HepG2 (cell line): ENCODE data around the gene METTL16. TPM values are rescaled to one million over a fixed set of nuclear protein-coding genes. Genes with fewer than 3 reads are reported as not detected.

Source experiments
- CHD4 ChIP-seq: fragments of 200-600 bp; sonication (generic); IDR thresholded peaks from 2 replicates; pipeline ENCODE4 v1.7.0; 2017; ENCODE audit warnings: mild to moderate bottlenecking, low read length, borderline replicate concordance
- KMT2A ChIP-seq: sonication (generic); formaldehyde crosslinking; IDR thresholded peaks from 2 replicates; pipeline ENCODE4 v1.4.0; 2020; ENCODE audit warnings: missing genetic modification reagents
- MXI1 ChIP-seq: IDR thresholded peaks from 3 replicates; pipeline ENCODE4 v1.6.1; 2012; ENCODE audit warnings: low read depth, low read length, inconsistent platforms, borderline replicate concordance
- NFYC ChIP-seq: IDR thresholded peaks from 2 replicates; pipeline ENCODE4 v1.6.1; 2016; ENCODE audit warnings: missing genetic modification reagents, missing compliant biosample characterization
- PCBP1 ChIP-seq: fragments of 200-400 bp; formaldehyde crosslinking; IDR thresholded peaks from 2 replicates; pipeline ENCODE4 v1.6.1; 2017; ENCODE audit warnings: mild to moderate bottlenecking, low read depth, low read length, borderline replicate concordance
- PRPF4 ChIP-seq: fragments of 200-400 bp; formaldehyde crosslinking; IDR thresholded peaks from 2 replicates; pipeline ENCODE4 v1.6.1; 2016; ENCODE audit warnings: low read length, low read depth; ENCODE audit not compliant: poor library complexity, severe bottlenecking
- SAFB2 ChIP-seq: sonication (generic); formaldehyde crosslinking; IDR thresholded peaks from 2 replicates; pipeline ENCODE4 v1.5.1; 2020; ENCODE audit warnings: missing genetic modification reagents, low read depth, mild to moderate bottlenecking, borderline replicate concordance
- SPEN ChIP-seq: sonication (generic); formaldehyde crosslinking; IDR thresholded peaks from 2 replicates; pipeline ENCODE4 v1.5.1; 2020; ENCODE audit warnings: low read depth, mild to moderate bottlenecking, missing genetic modification reagents
- ZNF501 ChIP-seq: sonication (generic); formaldehyde crosslinking; IDR thresholded peaks from 2 replicates; pipeline ENCODE4 v1.5.1; 2020; ENCODE audit warnings: mild to moderate bottlenecking, moderate library complexity, missing genetic modification reagents
- polyA plus RNA-seq, 8 experiments: library from polyadenylated mRNA; depleted of rRNA in 3 of 8; stranded (reverse) in 7 of 8; unstranded in 1 of 8; fragments of >200 nt; fragmentation: Illumina TruSeq in 4 of 8; extraction: Trizol in 4 of 8; gene quantifications; 2 replicates each; pipeline versions ENCODE4 v1.2.1 to v1.2.3, GENCODE V29; 2011 to 2016; ENCODE audit warnings: low read depth in 4 of 8, missing spikeins in 1 of 8, mixed read lengths in 1 of 8; ENCODE audit not compliant: insufficient read depth in 1 of 8
- total RNA-seq, 5 experiments: library from RNA; depleted of rRNA; stranded (reverse); fragments of >200 nt; fragmentation: Illumina TruSeq; extraction: Trizol; gene quantifications; 2 replicates each; pipeline ENCODE4 v1.2.3, GENCODE V29; 2016; ENCODE audit warnings: low read depth in 1 of 5
- TF ChIP-seq, protein P1 (sequence below): sonication (generic); formaldehyde crosslinking; IDR thresholded peaks from 2 replicates; pipeline ENCODE4 v1.4.0; 2020; ENCODE audit warnings: low read depth, missing genetic modification reagents
- TF ChIP-seq, protein P2 (sequence below): sonication (generic); formaldehyde crosslinking; IDR thresholded peaks from 2 replicates; pipeline ENCODE4 v1.4.0; 2020; ENCODE audit warnings: missing genetic modification reagents, borderline replicate concordance
- TF ChIP-seq, protein P3 (sequence below): sonication (generic); formaldehyde crosslinking; IDR thresholded peaks from 2 replicates; pipeline ENCODE4 v1.4.0; 2020; ENCODE audit warnings: missing genetic modification reagents
- TF ChIP-seq, protein P4 (sequence below): sonication (generic); formaldehyde crosslinking; IDR thresholded peaks from 2 replicates; pipeline ENCODE4 v1.4.0; 2020; ENCODE audit warnings: missing genetic modification reagents

The METTL16 gene
- total and polyA plus RNA-seq, 2 of the 13 experiments (the other 11 are each of a cell fraction or from before 2014, with no cell fraction given): 11.6 to 18.5 TPM

DNA sequence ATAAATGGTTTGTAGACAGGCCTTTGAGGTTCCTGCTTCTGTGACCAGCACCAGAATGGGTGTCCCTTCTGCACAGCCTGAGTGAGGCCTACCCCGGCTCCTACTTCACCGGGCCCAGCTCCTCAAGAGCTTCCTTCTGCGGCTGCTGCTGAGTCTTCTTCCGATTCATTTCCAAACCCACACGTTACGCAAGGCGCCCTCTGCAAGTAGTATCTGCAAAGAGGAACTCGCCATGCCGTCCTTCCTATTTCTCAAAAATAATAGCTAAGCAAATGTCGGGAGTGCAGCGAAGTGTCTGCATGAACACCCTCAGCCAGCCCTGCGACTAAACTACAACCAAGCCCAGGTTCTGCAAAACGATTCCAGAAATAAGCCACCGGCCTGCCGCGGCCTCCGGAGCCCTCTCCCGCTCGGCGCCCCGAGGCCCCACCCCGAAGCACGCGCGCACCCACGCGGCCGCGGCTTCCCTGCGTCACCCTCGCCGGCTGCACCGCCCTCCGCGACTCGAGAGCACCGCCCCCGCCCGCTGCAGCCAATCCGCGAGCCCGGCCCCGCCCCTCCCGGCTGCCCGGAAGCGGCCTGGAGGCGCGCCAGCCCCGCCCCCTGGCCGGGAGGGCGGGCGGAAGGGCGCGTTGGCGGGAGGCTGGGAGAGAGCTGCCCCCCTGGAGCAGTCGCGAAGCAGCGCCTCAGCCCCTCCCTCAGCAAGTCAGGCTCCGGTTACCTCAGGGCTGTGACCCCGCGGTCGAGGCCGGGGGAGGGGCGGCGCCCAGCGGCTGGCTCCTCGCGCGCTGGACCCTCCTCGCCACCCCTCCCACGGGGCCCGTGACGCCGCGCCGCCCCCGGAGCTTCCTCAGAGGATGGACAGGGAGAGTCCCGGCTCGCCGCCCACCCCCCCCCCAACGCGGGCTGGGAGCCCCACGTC, 119.2 kb downstream of the METTL16 start (continued):
- TF ChIP-seq, protein P1, sequence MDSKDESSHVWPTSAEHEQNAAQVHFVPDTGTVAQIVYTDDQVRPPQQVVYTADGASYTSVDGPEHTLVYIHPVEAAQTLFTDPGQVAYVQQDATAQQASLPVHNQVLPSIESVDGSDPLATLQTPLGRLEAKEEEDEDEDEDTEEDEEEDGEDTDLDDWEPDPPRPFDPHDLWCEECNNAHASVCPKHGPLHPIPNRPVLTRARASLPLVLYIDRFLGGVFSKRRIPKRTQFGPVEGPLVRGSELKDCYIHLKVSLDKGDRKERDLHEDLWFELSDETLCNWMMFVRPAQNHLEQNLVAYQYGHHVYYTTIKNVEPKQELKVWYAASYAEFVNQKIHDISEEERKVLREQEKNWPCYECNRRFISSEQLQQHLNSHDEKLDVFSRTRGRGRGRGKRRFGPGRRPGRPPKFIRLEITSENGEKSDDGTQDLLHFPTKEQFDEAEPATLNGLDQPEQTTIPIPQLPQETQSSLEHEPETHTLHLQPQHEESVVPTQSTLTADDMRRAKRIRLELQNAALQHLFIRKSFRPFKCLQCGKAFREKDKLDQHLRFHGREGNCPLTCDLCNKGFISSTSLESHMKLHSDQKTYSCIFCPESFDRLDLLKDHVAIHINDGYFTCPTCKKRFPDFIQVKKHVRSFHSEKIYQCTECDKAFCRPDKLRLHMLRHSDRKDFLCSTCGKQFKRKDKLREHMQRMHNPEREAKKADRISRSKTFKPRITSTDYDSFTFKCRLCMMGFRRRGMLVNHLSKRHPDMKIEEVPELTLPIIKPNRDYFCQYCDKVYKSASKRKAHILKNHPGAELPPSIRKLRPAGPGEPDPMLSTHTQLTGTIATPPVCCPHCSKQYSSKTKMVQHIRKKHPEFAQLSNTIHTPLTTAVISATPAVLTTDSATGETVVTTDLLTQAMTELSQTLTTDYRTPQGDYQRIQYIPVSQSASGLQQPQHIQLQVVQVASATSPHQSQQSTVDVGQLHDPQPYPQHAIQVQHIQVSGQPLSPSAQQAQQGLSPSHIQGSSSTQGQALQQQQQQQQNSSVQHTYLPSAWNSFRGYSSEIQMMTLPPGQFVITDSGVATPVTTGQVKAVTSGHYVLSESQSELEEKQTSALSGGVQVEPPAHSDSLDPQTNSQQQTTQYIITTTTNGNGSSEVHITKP (CRISPR knock-in tag): no peak
- TF ChIP-seq PRPF4: no peak
- TF ChIP-seq, protein P2, sequence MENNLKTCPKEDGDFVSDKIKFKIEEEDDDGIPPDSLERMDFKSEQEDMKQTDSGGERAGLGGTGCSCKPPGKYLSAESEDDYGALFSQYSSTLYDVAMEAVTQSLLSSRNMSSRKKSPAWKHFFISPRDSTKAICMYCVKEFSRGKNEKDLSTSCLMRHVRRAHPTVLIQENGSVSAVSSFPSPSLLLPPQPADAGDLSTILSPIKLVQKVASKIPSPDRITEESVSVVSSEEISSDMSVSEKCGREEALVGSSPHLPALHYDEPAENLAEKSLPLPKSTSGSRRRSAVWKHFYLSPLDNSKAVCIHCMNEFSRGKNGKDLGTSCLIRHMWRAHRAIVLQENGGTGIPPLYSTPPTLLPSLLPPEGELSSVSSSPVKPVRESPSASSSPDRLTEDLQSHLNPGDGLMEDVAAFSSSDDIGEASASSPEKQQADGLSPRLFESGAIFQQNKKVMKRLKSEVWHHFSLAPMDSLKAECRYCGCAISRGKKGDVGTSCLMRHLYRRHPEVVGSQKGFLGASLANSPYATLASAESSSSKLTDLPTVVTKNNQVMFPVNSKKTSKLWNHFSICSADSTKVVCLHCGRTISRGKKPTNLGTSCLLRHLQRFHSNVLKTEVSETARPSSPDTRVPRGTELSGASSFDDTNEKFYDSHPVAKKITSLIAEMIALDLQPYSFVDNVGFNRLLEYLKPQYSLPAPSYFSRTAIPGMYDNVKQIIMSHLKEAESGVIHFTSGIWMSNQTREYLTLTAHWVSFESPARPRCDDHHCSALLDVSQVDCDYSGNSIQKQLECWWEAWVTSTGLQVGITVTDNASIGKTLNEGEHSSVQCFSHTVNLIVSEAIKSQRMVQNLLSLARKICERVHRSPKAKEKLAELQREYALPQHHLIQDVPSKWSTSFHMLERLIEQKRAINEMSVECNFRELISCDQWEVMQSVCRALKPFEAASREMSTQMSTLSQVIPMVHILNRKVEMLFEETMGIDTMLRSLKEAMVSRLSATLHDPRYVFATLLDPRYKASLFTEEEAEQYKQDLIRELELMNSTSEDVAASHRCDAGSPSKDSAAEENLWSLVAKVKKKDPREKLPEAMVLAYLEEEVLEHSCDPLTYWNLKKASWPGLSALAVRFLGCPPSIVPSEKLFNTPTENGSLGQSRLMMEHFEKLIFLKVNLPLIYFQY: no peak
- TF ChIP-seq KMT2A (CRISPR knock-in tag): 0 out of 2 replicates have a peak, but pooled peaks have one; percentile 3
- TF ChIP-seq SAFB2 (CRISPR knock-in tag): no peak
- TF ChIP-seq CHD4: no peak
- no peak for TF ChIP-seq NFYC
- peak; percentile 78; the same call in 1 of the 3 replicates for TF ChIP-seq MXI1
- peak; percentile 64 for TF ChIP-seq ZNF501
- TF ChIP-seq, protein P3, sequence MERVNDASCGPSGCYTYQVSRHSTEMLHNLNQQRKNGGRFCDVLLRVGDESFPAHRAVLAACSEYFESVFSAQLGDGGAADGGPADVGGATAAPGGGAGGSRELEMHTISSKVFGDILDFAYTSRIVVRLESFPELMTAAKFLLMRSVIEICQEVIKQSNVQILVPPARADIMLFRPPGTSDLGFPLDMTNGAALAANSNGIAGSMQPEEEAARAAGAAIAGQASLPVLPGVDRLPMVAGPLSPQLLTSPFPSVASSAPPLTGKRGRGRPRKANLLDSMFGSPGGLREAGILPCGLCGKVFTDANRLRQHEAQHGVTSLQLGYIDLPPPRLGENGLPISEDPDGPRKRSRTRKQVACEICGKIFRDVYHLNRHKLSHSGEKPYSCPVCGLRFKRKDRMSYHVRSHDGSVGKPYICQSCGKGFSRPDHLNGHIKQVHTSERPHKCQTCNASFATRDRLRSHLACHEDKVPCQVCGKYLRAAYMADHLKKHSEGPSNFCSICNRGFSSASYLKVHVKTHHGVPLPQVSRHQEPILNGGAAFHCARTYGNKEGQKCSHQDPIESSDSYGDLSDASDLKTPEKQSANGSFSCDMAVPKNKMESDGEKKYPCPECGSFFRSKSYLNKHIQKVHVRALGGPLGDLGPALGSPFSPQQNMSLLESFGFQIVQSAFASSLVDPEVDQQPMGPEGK (CRISPR knock-in tag): peak; percentile 97
- TF ChIP-seq SPEN (CRISPR knock-in tag): peak; percentile 19; the same call in 1 of the 2 replicates
- no peak for TF ChIP-seq PCBP1
- TF ChIP-seq, protein P4, sequence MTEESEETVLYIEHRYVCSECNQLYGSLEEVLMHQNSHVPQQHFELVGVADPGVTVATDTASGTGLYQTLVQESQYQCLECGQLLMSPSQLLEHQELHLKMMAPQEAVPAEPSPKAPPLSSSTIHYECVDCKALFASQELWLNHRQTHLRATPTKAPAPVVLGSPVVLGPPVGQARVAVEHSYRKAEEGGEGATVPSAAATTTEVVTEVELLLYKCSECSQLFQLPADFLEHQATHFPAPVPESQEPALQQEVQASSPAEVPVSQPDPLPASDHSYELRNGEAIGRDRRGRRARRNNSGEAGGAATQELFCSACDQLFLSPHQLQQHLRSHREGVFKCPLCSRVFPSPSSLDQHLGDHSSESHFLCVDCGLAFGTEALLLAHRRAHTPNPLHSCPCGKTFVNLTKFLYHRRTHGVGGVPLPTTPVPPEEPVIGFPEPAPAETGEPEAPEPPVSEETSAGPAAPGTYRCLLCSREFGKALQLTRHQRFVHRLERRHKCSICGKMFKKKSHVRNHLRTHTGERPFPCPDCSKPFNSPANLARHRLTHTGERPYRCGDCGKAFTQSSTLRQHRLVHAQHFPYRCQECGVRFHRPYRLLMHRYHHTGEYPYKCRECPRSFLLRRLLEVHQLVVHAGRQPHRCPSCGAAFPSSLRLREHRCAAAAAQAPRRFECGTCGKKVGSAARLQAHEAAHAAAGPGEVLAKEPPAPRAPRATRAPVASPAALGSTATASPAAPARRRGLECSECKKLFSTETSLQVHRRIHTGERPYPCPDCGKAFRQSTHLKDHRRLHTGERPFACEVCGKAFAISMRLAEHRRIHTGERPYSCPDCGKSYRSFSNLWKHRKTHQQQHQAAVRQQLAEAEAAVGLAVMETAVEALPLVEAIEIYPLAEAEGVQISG (CRISPR knock-in tag): peak; percentile 27; the same call in 1 of the 2 replicates
